ENCODE data around the gene LRP1B. TPM values are rescaled to one million over a fixed set of nuclear protein-coding genes. Genes with fewer than 3 reads are reported as not detected.

Gene LRP1B
- total RNA-seq, 1 donor from 2014 or later = not detected

- no peaks in the 10 kb centered on the region for H3K36me3 Mint-ChIP-seq (ENCODE audit: low read depth)
- H3K4me1 Mint-ChIP-seq = no peaks in the 10 kb centered on the region
- TF ChIP-seq CTCF (IDR thresholded peaks at IDR 0.05) = no peak
- intact Hi-C loops (cut with micrococcal nuclease) = no loop called here
- POLR2A ChIA-PET = no interaction called here
- CTCF ChIA-PET = no interaction called here
- no peak overlapping the region for H3K27ac Mint-ChIP-seq
- H3K4me3 Mint-ChIP-seq = no peak overlapping the region
- ATAC-seq (ENCODE audit: low read depth) (no peak), DNase-seq (no peak)
- H3K27me3 Mint-ChIP-seq = no peaks in the 10 kb centered on the region
- no peaks in the 10 kb centered on the region for H3K9me3 Mint-ChIP-seq
These were observed 90.3 kb downstream of the LRP1B start for GRCh38 chr2:142040556-142040955.

GRCh38 chr2:142038826-142039225, 92.0 kb downstream of the LRP1B start:
- intact Hi-C loops (cut with micrococcal nuclease) = no loop called here
- CTCF ChIA-PET = no interaction called here
- Mint-ChIP-seq H3K27ac (no peak overlapping the region), H3K4me1 (no peaks in the 10 kb centered on the region), H3K4me3 (no peak overlapping the region), H3K9me3 (no peaks in the 10 kb centered on the region), H3K36me3 (ENCODE audit: low read depth) (no peaks in the 10 kb centered on the region), H3K27me3 (no peaks in the 10 kb centered on the region)
- ATAC-seq (ENCODE audit: low read depth) (no peak), DNase-seq (no peak)
- POLR2A ChIA-PET = no interaction called here
- TF ChIP-seq CTCF (IDR thresholded peaks at IDR 0.05) = no peak

- Mint-ChIP-seq H3K9me3 (no peaks in the 10 kb centered on the region), H3K36me3 (ENCODE audit: low read depth) (no peaks in the 10 kb centered on the region), H3K4me1 (no peaks in the 10 kb centered on the region), H3K27ac (no peak overlapping the region), H3K4me3 (no peak overlapping the region), H3K27me3 (no peaks in the 10 kb centered on the region)
- ChIA-PET CTCF (no interaction called here), POLR2A (no interaction called here)
- intact Hi-C loops (cut with micrococcal nuclease) = no loop called here
- TF ChIP-seq CTCF (IDR thresholded peaks at IDR 0.05) = no peak
- no peak for DNase-seq
- no peak for ATAC-seq (ENCODE audit: low read depth)
These were observed 93.1 kb downstream of the LRP1B start for GRCh38 chr2:142037744-142038143.

- TF ChIP-seq CTCF (IDR thresholded peaks at IDR 0.05) = no peak
- ChIA-PET CTCF (no interaction called here), POLR2A (no interaction called here)
- peaks cover 2% of the 10 kb centered on the region for H3K9me3 Mint-ChIP-seq
- no peak overlapping the region for H3K4me3 Mint-ChIP-seq
- intact Hi-C loops (cut with micrococcal nuclease) = no loop called here
- H3K4me1 Mint-ChIP-seq = no peaks in the 10 kb centered on the region
- no peaks in the 10 kb centered on the region for H3K36me3 Mint-ChIP-seq (ENCODE audit: low read depth)
- ATAC-seq (ENCODE audit: low read depth) = no peak
- H3K27ac Mint-ChIP-seq = no peak overlapping the region
- DNase-seq = no peak
- no peaks in the 10 kb centered on the region for H3K27me3 Mint-ChIP-seq
These were observed 93.8 kb downstream of the LRP1B start for GRCh38 chr2:142037066-142037465.

- Mint-ChIP-seq H3K27ac (no peak overlapping the region), H3K4me3 (no peak overlapping the region), H3K4me1 (no peaks in the 10 kb centered on the region), H3K27me3 (no peaks in the 10 kb centered on the region), H3K36me3 (ENCODE audit: low read depth) (no peaks in the 10 kb centered on the region), H3K9me3 (peaks cover 2% of the 10 kb centered on the region)
- ATAC-seq (ENCODE audit: low read depth) = no peak
- TF ChIP-seq CTCF (IDR thresholded peaks at IDR 0.05) = no peak
- ChIA-PET CTCF (no interaction called here), POLR2A (no interaction called here)
- DNase-seq = no peak
- intact Hi-C loops (cut with micrococcal nuclease) = no loop called here
These were observed 97.4 kb downstream of the LRP1B start for GRCh38 chr2:142033393-142033792.

Data from activated B cell treated with CpG ODN at 0.5 μM for 24 hours (primary cell).